ENCODE measurements around the gene FLT3LG. TPM values are rescaled to one million over a fixed set of nuclear protein-coding genes. Genes with fewer than 3 reads are reported as not detected.

The FLT3LG gene
- total RNA-seq, 1 donor from 2014 or later: 65.4 TPM

DNA sequence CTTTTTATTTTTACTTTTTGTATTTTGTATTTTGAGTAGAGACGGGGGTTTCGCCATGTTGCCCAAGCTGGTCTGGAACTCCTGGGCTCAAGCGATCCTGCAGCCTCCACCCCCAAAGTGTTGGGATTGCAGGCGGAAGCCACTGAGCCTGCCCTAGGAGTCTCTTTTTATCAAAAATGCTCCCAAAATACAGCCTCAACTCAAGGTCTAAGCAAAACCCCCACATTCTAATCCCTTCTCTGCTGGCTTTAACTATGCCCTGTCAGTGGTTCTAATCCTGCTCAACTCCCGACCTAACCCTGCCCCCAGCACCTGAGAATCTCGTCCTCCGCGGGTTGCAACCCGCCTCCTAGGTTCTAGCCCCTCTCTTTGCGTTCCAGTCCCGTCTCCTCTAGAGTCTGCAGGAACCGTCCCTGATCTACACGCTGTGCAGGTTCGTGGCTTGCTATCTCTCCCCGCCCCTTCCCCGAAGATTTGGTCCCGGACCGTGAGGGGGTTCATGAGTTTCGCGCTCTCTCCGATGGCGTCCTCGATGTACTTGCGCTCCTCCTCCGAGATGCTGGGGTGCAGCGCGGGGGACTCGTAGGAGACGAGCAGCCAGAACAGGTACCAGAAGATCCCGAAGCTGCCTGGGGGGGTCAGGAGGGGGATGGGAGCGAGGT is 40.6 kb upstream of the FLT3LG start:
- Mint-ChIP-seq H3K36me3 (ENCODE audit: low read depth) (no peaks in the 10 kb centered on the region), H3K4me1 (ENCODE audit: low read depth) (peaks cover 20% of the 10 kb centered on the region), H3K4me3 (no peak overlapping the region), H3K27ac (no peak overlapping the region), H3K27me3 (ENCODE audit: insufficient read depth) (peaks cover 87% of the 10 kb centered on the region), H3K9me3 (no peaks in the 10 kb centered on the region)
- no peak for DNase-seq (ENCODE audit: low spot score)
- intact Hi-C loops (cut with micrococcal nuclease): loop anchor here (2.0 kb wide), 1 partner anchor 71 kb away; the partner anchor contains the start of genes DKKL1 and TEAD2

GRCh38 chr19:49434907-49435583 is 39.0 kb upstream of the FLT3LG start:
- H3K4me1 Mint-ChIP-seq (ENCODE audit: low read depth): peaks cover 15% of the 10 kb centered on the region
- H3K36me3 Mint-ChIP-seq (ENCODE audit: low read depth): no peaks in the 10 kb centered on the region
- H3K4me3 Mint-ChIP-seq: no peak overlapping the region
- peaks cover 89% of the 10 kb centered on the region for H3K27me3 Mint-ChIP-seq (ENCODE audit: insufficient read depth)
- intact Hi-C loops (cut with micrococcal nuclease): no loop called here
- H3K27ac Mint-ChIP-seq: no peak overlapping the region
- no peaks in the 10 kb centered on the region for H3K9me3 Mint-ChIP-seq
- DNase-seq (ENCODE audit: low spot score): no peak

DNA sequence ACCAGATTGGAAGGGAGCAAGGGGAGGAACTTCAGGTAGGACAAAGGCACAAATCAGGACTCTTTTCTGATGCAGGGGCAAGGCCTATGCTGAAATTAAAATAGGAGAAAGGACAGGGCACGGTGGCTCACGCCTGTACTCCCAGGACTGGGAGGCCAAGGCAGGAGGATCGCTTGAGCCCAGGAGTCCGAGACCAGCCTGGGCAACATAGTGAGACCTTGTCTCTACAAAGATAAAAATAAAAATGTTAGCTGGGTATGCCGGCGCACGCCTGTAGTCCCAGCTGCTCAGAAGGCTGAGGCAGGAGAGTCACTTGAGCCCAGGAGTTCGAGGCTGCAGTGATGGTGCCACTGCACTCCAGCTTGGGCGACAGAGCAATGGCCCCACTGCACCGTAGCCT is 38.3 kb upstream of the FLT3LG start:
- Mint-ChIP-seq H3K4me1 (ENCODE audit: low read depth) (peaks cover 17% of the 10 kb centered on the region), H3K4me3 (no peak overlapping the region), H3K36me3 (ENCODE audit: low read depth) (no peaks in the 10 kb centered on the region), H3K27ac (peak overlapping the region; percentile 76), H3K9me3 (no peaks in the 10 kb centered on the region), H3K27me3 (ENCODE audit: insufficient read depth) (peaks cover 88% of the 10 kb centered on the region)
- no peak for DNase-seq (ENCODE audit: low spot score)
- intact Hi-C loops (cut with micrococcal nuclease): no loop called here

DNA sequence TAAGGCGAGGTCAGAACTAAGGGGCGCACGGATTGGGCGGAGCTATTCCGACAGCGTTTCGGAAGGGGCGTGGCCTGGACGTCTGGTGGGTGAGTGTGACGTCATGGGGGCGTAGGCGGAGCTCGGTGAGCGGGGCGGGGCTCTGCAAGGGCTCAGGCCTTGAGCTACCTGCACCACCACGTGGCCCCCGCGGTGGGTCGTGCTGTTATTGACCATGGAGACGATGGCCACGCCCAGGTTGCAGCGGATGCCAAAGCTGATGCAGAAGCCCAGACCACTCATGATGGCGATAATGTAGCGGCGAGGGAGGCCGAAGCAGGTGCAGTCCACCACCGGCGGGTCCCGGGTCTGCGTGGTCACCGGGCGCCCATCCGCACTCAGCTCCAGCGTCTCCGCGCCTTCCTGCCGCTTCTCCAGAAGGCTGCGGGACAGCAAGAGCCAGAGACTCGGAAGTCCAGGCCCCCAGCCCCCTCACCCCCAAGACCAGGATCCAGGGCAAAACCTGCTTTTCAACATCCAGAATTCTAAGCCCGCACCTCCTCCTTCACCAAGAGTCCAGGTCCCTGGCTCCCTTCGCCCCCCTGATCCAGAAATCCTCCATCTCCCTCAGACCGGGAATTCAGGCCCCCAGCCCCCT is 37.5 kb upstream of the FLT3LG start:
- Mint-ChIP-seq H3K9me3 (no peaks in the 10 kb centered on the region), H3K4me3 (no peak overlapping the region), H3K27ac (peak overlapping the region; percentile 76), H3K27me3 (ENCODE audit: insufficient read depth) (peaks cover 89% of the 10 kb centered on the region), H3K4me1 (ENCODE audit: low read depth) (peaks cover 21% of the 10 kb centered on the region), H3K36me3 (ENCODE audit: low read depth) (no peaks in the 10 kb centered on the region)
- intact Hi-C loops (cut with micrococcal nuclease): no loop called here
- DNase-seq (ENCODE audit: low spot score): peak; percentile 48

DNA sequence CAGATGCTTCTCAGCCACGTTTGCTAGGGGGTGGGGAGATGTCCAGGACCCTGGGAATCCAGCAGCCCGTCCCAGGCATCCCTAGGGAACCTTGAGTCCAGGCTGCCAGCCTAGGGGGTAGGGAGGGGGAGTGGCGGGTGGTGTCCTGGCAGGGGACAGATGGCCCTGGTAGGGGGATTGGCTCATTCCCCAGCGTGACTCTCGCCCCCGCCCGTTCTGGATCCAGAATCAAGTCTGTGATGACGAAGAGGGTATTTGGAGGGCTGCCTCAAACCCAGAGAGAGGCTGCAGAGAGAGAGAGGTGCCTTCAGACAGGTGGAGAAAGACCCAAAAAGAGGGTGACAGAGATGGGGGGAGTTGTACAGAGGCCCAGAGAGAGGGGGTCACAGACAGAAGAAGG is 36.8 kb upstream of the FLT3LG start:
- no peak for DNase-seq (ENCODE audit: low spot score)
- intact Hi-C loops (cut with micrococcal nuclease): no loop called here
- Mint-ChIP-seq H3K4me1 (ENCODE audit: low read depth) (peaks cover 29% of the 10 kb centered on the region), H3K27me3 (ENCODE audit: insufficient read depth) (peaks cover 91% of the 10 kb centered on the region), H3K9me3 (no peaks in the 10 kb centered on the region), H3K4me3 (no peak overlapping the region), H3K36me3 (ENCODE audit: low read depth) (no peaks in the 10 kb centered on the region), H3K27ac (no peak overlapping the region)

GRCh38 chr19:49438261-49438660 is 35.8 kb upstream of the FLT3LG start:
- intact Hi-C loops (cut with micrococcal nuclease): no loop called here
- Mint-ChIP-seq H3K27ac (no peak overlapping the region), H3K4me1 (ENCODE audit: low read depth) (peaks cover 34% of the 10 kb centered on the region), H3K4me3 (no peak overlapping the region), H3K36me3 (ENCODE audit: low read depth) (no peaks in the 10 kb centered on the region), H3K27me3 (ENCODE audit: insufficient read depth) (peaks cover 87% of the 10 kb centered on the region), H3K9me3 (no peaks in the 10 kb centered on the region)
- no peak for DNase-seq (ENCODE audit: low spot score)

- peaks cover 74% of the 10 kb centered on the region for H3K27me3 Mint-ChIP-seq (ENCODE audit: insufficient read depth)
Measured at GRCh38 chr19:49439836-49440235, 34.2 kb upstream of the FLT3LG start.

GRCh38 chr19:49440439-49441209 is 33.4 kb upstream of the FLT3LG start:
- intact Hi-C loops (cut with micrococcal nuclease): loop anchor here (1.0 to 10.0 kb wide), 4 partner anchors 9 to 327 kb away; partner anchors contain the start of gene AP2A1
- Mint-ChIP-seq H3K36me3 (ENCODE audit: low read depth) (no peaks in the 10 kb centered on the region), H3K27ac (no peak overlapping the region), H3K27me3 (ENCODE audit: insufficient read depth) (peaks cover 66% of the 10 kb centered on the region), H3K4me3 (peak overlapping the region; percentile 57), H3K9me3 (no peaks in the 10 kb centered on the region), H3K4me1 (ENCODE audit: low read depth) (peaks cover 50% of the 10 kb centered on the region)
- no peak for DNase-seq (ENCODE audit: low spot score)

More at GRCh38 chr19:49439836-49440235, 34.2 kb upstream of the FLT3LG start:
- Mint-ChIP-seq H3K27ac (no peak overlapping the region), H3K9me3 (no peaks in the 10 kb centered on the region), H3K4me1 (ENCODE audit: low read depth) (peaks cover 44% of the 10 kb centered on the region), H3K4me3 (no peak overlapping the region), H3K36me3 (ENCODE audit: low read depth) (no peaks in the 10 kb centered on the region)
- DNase-seq (ENCODE audit: low spot score): no peak
- intact Hi-C loops (cut with micrococcal nuclease): loop anchor here (5.0 to 10.0 kb wide), 3 partner anchors 33 to 327 kb away; partner anchors contain the start of gene AP2A1

GRCh38 chr19:49441210-49441959 is 32.6 kb upstream of the FLT3LG start, which contains the start of gene SLC17A7:
Gene SLC17A7, minus strand, starts transcription at chr19:49441527. Its CDS starts 148 bp downstream, at chr19:49441379.
- intact Hi-C loops (cut with micrococcal nuclease): loop anchor here (1.0 to 10.0 kb wide), 4 partner anchors 10 to 326 kb away; partner anchors contain the start of gene AP2A1
- no peaks in the 10 kb centered on the region for H3K9me3 Mint-ChIP-seq
- H3K4me3 Mint-ChIP-seq: peak within 1 kb of the TSS; percentile 82
- H3K4me1 Mint-ChIP-seq (ENCODE audit: low read depth): peaks cover 44% of the 10 kb centered on the region
- peaks cover 4% of the 10 kb centered on the region for H3K36me3 Mint-ChIP-seq (ENCODE audit: low read depth)
- peak within 1 kb of the TSS; percentile 78 for H3K27ac Mint-ChIP-seq
- DNase-seq (ENCODE audit: low spot score): peak; percentile 14
- H3K27me3 Mint-ChIP-seq (ENCODE audit: insufficient read depth): peaks cover 59% of the 10 kb centered on the region

DNA sequence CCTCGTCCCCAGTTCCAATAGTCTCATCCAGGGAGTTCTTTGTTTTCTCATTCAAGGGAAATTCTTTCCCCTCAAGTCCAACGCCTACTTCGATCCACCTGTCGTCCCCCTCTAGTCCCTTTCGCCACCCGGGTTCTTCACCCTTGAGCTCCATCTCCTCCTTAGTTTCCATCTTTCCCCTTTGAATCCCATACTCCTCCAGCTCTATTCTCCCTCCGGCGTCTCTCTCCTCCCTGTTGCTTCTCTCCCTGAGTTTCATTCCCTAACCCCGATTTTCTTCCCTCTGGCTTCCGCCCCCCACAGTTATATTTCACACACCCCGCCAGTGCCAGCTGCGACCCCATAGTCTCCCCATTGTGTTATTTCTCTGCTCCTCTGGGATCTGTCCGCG is 32.1 kb upstream of the FLT3LG start:
- Mint-ChIP-seq H3K4me3 (peak overlapping the region; percentile 82), H3K9me3 (no peaks in the 10 kb centered on the region), H3K36me3 (ENCODE audit: low read depth) (peaks cover 7% of the 10 kb centered on the region), H3K4me1 (ENCODE audit: low read depth) (peaks cover 38% of the 10 kb centered on the region), H3K27ac (peak overlapping the region; percentile 78), H3K27me3 (ENCODE audit: insufficient read depth) (peaks cover 53% of the 10 kb centered on the region)
- DNase-seq (ENCODE audit: low spot score): no peak
- intact Hi-C loops (cut with micrococcal nuclease): loop anchor here (1.0 to 10.0 kb wide), 7 partner anchors 11 to 973 kb away; partner anchors contain the start of genes AP2A1, CYTH2, RPS11 and RRAS

DNA sequence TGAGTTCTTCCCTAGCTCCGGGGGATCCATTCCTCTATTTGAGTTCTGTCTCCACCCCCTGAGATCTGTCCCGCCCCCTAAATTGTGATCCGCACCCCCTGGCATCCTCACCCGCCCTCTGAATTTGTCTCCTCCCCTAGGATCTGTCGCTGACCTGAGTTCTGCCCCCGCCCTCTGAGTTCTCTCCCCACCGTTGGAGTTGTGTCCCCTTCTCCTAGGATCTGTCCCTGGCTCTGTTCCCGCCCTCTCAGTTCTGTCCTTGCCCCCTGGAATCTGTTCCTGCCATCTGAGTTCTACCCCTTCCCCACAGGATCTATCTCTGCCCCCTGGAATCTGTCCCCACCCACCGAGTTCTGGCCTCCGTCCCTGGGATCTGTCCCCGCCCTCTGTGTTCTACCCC is 31.7 kb upstream of the FLT3LG start:
- intact Hi-C loops (cut with micrococcal nuclease): loop anchor here (2.0 to 10.0 kb wide), 6 partner anchors 35 to 974 kb away; partner anchors contain the start of genes AP2A1, CYTH2, RPS11 and RRAS
- H3K4me3 Mint-ChIP-seq: peak overlapping the region; percentile 82
- DNase-seq (ENCODE audit: low spot score): peak; percentile 21
- H3K4me1 Mint-ChIP-seq (ENCODE audit: low read depth): peaks cover 37% of the 10 kb centered on the region
- H3K9me3 Mint-ChIP-seq: no peaks in the 10 kb centered on the region
- peaks cover 7% of the 10 kb centered on the region for H3K36me3 Mint-ChIP-seq (ENCODE audit: low read depth)
- peak overlapping the region; percentile 78 for H3K27ac Mint-ChIP-seq
- H3K27me3 Mint-ChIP-seq (ENCODE audit: insufficient read depth): peaks cover 49% of the 10 kb centered on the region

All from activated T-helper 1 cell treated with anti-CD3 and anti-CD28 coated beads, Interleukin-12 subunit alpha, Interleukin-12 subunit beta, Interleukin-2, Interleukin-4 antibody, amounts not matched to agents 30 ng/mL and 10 ng/mL and 1 ng/mL, durations not matched to agents 14 hours and 24 hours and 36 hours (primary cell).